ENCODE results near the gene GUCY1A1.

- no peak for TF ChIP-seq CTCF (IDR thresholded peaks at IDR 0.05; ENCODE audit: insufficient read depth, low read depth, low read length)
- TF ChIP-seq EZH2 (IDR thresholded peaks at IDR 0.05; ENCODE audit: insufficient read depth, low read length): no peak
Observed at GRCh38 chr4:155620637-155621036, 46.0 kb upstream of the GUCY1A1 start.
